GM23338 (cell line): ENCODE measurements around the gene SPOUT1.

Experiments
- CREB1 ChIP-seq: fragments of 250-450 bp; sonication (Bioruptor Pico); IDR thresholded peaks from 2 replicates; pipeline ENCODE4 v1.5.0; 2020; ENCODE audit warnings: low read depth, mild to moderate bottlenecking, moderate library complexity
- ETS1 ChIP-seq: IDR thresholded peaks from 2 replicates; pipeline ENCODE4 v1.6.1; 2016; ENCODE audit warnings: antibody characterized with exemption
- EZH2 ChIP-seq: fragments of 200-600 bp; sonication (generic); IDR thresholded peaks from one replicate; pipeline ENCODE4 v1.8.0; 2017; ENCODE audit warnings: antibody characterized with exemption, mild to moderate bottlenecking, low read depth; ENCODE audit not compliant: unreplicated experiment
- EZH2phosphoT487 ChIP-seq: fragments of 200-600 bp; sonication (generic); IDR thresholded peaks from one replicate; pipeline ENCODE4 v1.8.1; 2018; ENCODE audit warnings: antibody characterized with exemption; ENCODE audit not compliant: unreplicated experiment
- JUNB ChIP-seq: IDR thresholded peaks from one replicate; pipeline ENCODE4 v1.6.1; 2016; ENCODE audit warnings: antibody characterized with exemption; ENCODE audit not compliant: unreplicated experiment
- NANOG ChIP-seq: IDR thresholded peaks from 2 replicates; pipeline ENCODE4 v1.6.1; 2016; ENCODE audit warnings: antibody characterized with exemption, borderline replicate concordance
- POLR2AphosphoS5 ChIP-seq: IDR thresholded peaks from 2 replicates; pipeline ENCODE4 v1.6.1; 2016; ENCODE audit warnings: antibody characterized with exemption, low read depth
- STAT1 ChIP-seq: IDR thresholded peaks from one replicate; pipeline ENCODE4 v1.6.1; 2016; ENCODE audit warnings: antibody characterized with exemption; ENCODE audit not compliant: unreplicated experiment
- ZNF114 ChIP-seq: fragments of 250-450 bp; sonication (Bioruptor Pico); IDR thresholded peaks from 2 replicates; pipeline ENCODE4 v1.5.0; 2020; ENCODE audit warnings: mild to moderate bottlenecking, moderate library complexity
- ZNF331 ChIP-seq: fragments of 250-450 bp; sonication (Bioruptor Pico); IDR thresholded peaks from 2 replicates; pipeline ENCODE4 v1.5.0; 2020; ENCODE audit warnings: low read depth, mild to moderate bottlenecking, moderate library complexity
- ZNF462 ChIP-seq: fragments of 250-450 bp; sonication (Bioruptor Pico); IDR thresholded peaks from 2 replicates; pipeline ENCODE4 v1.5.0; 2020; ENCODE audit warnings: mild to moderate bottlenecking, moderate library complexity
- TF ChIP-seq, protein P1 (sequence below): IDR thresholded peaks from one replicate; pipeline ENCODE4 v1.6.1; 2018; ENCODE audit warnings: antibody characterized with exemption; ENCODE audit not compliant: unreplicated experiment
- TF ChIP-seq, protein P2 (sequence below), 2 experiments: fragments of 200-600 bp in 1 of 2; sonication (generic) in 1 of 2; conservative IDR thresholded peaks; 2 replicates each; pipeline versions ENCODE4 v1.5.1 to v1.6.1; 2016 to 2017; ENCODE audit warnings: antibody characterized with exemption in 2 of 2, low read depth in 2 of 2, mild to moderate bottlenecking in 2 of 2, moderate library complexity in 1 of 2

DNA sequence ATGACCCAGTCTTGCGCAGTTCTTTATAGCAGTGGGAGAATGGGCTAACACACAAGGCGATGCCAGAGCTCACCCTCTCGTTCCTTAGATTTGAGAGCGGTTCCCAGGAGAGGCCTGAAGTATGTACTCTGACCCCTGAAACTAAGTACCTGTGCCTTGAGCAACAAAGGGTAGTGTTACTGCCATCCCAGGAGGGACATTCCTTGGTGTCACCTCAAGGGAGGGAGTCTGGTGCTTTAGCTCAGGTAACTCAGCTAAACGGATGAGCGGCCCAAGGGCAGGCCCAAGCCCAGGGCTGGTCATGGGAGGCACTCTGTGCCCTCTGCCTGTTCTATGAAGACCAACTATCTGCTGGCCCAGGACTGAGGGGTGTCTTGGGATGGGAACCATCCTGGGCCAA is 31.9 kb upstream of the SPOUT1 start:
- TF ChIP-seq, protein P1, sequence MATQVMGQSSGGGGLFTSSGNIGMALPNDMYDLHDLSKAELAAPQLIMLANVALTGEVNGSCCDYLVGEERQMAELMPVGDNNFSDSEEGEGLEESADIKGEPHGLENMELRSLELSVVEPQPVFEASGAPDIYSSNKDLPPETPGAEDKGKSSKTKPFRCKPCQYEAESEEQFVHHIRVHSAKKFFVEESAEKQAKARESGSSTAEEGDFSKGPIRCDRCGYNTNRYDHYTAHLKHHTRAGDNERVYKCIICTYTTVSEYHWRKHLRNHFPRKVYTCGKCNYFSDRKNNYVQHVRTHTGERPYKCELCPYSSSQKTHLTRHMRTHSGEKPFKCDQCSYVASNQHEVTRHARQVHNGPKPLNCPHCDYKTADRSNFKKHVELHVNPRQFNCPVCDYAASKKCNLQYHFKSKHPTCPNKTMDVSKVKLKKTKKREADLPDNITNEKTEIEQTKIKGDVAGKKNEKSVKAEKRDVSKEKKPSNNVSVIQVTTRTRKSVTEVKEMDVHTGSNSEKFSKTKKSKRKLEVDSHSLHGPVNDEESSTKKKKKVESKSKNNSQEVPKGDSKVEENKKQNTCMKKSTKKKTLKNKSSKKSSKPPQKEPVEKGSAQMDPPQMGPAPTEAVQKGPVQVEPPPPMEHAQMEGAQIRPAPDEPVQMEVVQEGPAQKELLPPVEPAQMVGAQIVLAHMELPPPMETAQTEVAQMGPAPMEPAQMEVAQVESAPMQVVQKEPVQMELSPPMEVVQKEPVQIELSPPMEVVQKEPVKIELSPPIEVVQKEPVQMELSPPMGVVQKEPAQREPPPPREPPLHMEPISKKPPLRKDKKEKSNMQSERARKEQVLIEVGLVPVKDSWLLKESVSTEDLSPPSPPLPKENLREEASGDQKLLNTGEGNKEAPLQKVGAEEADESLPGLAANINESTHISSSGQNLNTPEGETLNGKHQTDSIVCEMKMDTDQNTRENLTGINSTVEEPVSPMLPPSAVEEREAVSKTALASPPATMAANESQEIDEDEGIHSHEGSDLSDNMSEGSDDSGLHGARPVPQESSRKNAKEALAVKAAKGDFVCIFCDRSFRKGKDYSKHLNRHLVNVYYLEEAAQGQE = no peak
- TF ChIP-seq CREB1 (CRISPR knock-in tag) (no peak), ZNF114 (no peak), EZH2phosphoT487 (no peak), EZH2 (no peak), POLR2AphosphoS5 (no peak), JUNB (no peak), ZNF331 (CRISPR knock-in tag) (no peak), ZNF462 (CRISPR knock-in tag) (no peak), STAT1 (no peak), NANOG (no peak), ETS1 (no peak)
- TF ChIP-seq, protein P2, sequence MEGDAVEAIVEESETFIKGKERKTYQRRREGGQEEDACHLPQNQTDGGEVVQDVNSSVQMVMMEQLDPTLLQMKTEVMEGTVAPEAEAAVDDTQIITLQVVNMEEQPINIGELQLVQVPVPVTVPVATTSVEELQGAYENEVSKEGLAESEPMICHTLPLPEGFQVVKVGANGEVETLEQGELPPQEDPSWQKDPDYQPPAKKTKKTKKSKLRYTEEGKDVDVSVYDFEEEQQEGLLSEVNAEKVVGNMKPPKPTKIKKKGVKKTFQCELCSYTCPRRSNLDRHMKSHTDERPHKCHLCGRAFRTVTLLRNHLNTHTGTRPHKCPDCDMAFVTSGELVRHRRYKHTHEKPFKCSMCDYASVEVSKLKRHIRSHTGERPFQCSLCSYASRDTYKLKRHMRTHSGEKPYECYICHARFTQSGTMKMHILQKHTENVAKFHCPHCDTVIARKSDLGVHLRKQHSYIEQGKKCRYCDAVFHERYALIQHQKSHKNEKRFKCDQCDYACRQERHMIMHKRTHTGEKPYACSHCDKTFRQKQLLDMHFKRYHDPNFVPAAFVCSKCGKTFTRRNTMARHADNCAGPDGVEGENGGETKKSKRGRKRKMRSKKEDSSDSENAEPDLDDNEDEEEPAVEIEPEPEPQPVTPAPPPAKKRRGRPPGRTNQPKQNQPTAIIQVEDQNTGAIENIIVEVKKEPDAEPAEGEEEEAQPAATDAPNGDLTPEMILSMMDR (conservative IDR thresholded peaks at IDR 0.05; ENCODE audit: low read depth in 2 of 2) = no peak
